Measurements from ENCODE around the gene HIBCH.

DNA sequence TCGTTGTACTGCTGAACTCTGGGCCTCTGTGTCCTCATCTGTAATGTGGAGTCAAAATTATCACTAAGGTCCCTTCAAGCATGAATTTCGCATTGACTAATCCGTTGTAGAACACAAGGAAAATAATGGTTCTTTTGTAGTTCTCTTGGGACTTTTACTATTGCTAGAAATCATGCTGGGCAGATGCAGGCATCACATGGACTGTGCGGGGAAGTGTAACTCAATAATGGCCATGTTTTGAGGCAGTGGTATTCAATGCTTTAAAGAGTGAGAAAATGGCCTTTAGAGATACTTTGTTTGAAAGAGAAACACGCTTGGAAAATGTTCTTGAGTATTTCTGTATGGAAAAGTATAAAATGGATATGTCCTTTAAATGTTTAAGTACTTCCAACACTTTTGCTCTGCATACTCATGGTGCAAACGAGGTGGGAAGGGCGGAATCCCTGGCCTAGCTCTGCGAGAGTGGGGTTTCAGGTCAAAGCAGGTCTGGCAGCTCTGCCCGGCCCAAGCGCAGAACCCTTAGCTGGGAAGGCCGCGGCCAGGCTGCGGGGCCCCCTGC is 139.8 kb downstream of the HIBCH start:
- TF ChIP-seq, protein P1, sequence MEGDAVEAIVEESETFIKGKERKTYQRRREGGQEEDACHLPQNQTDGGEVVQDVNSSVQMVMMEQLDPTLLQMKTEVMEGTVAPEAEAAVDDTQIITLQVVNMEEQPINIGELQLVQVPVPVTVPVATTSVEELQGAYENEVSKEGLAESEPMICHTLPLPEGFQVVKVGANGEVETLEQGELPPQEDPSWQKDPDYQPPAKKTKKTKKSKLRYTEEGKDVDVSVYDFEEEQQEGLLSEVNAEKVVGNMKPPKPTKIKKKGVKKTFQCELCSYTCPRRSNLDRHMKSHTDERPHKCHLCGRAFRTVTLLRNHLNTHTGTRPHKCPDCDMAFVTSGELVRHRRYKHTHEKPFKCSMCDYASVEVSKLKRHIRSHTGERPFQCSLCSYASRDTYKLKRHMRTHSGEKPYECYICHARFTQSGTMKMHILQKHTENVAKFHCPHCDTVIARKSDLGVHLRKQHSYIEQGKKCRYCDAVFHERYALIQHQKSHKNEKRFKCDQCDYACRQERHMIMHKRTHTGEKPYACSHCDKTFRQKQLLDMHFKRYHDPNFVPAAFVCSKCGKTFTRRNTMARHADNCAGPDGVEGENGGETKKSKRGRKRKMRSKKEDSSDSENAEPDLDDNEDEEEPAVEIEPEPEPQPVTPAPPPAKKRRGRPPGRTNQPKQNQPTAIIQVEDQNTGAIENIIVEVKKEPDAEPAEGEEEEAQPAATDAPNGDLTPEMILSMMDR (IDR thresholded peaks at IDR 0.05) = no peak; the same call in 1 of the 2 replicates
- TF ChIP-seq ZFX (IDR thresholded peaks at IDR 0.05; ENCODE audit: borderline replicate concordance) = no peak
